ENCODE measurements around the gene APIP.
"Not testable (repeated sequence)": the region's sequence is repeated elsewhere in the genome, so short reads cannot be mapped to it uniquely, and the experiment has no call there.

APIP gene

DNA sequence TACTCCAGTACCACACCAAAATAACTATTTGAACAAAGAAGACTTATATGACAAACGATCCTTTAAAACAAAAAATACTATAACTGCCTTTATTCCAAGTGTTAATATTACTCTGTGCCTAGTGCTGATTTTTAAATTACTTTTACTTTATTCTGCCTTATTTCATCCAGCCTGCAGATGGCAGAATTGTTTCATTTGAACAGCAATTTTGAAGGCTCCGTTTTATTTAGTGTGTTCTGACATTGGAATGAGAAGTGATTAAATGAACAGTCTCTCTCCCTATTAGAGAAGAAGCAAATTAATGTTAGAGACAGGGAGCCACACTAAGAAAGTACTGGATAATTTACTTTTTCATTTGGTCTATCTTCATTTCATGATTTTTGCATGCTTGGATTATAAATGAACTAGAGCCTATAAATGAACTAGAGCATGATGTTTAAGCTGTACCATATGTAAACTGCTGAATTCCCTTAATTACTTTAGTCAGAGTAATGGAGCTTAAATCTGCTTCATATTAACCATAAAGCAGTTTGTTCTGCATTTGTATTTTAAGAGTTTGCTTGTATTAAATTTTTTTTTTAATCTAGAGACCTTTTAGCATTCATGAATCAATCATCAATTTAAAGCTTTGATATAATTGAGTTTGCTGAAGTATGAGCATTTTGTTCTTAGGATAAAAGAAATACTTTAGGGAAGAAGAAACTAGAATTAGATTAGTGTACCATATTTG, 10.1 kb upstream of the APIP start:
- peak in 1 of 2 donors; percentile 42 for DNase-seq

DNA sequence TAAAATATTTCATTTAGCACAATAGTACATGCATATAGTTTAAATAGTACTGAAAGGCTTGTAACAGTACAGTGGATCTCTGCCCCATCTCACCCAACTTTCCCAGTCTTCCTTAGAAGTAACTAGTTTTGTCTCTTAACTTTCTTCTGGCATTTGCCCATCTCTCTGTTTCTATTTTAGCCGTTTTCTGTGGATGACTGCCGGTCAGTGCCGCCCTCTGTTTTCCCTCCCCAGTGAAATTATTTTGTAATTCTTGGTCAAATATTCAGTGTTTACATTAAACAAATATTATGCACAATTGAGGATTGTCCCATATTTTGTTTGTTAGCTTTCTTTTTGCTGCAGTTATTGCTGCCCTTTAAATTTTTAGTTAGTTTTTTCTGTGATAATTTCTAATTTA, 8.5 kb upstream of the APIP start:
- no peak for DNase-seq

DNA sequence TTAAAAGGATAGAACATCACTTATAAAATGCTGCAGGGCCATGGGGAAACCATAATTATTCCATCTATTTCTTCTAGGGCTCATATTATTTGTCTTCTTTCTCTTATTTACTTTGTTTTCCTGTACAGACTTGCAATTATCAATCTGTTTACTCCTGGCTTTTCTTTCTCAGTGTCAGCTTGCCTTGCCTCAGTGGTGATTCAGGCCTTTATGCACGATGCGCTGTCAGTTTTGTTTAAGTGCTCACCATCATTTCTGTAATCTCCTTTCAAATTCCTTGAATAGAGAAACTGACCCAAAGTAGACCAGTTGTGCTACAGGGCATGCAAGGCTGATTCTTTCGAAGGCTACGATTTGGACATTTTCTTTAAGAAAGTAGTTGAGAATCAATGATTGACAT, 5.0 kb upstream of the APIP start:
- DNase-seq = no peak

DNA sequence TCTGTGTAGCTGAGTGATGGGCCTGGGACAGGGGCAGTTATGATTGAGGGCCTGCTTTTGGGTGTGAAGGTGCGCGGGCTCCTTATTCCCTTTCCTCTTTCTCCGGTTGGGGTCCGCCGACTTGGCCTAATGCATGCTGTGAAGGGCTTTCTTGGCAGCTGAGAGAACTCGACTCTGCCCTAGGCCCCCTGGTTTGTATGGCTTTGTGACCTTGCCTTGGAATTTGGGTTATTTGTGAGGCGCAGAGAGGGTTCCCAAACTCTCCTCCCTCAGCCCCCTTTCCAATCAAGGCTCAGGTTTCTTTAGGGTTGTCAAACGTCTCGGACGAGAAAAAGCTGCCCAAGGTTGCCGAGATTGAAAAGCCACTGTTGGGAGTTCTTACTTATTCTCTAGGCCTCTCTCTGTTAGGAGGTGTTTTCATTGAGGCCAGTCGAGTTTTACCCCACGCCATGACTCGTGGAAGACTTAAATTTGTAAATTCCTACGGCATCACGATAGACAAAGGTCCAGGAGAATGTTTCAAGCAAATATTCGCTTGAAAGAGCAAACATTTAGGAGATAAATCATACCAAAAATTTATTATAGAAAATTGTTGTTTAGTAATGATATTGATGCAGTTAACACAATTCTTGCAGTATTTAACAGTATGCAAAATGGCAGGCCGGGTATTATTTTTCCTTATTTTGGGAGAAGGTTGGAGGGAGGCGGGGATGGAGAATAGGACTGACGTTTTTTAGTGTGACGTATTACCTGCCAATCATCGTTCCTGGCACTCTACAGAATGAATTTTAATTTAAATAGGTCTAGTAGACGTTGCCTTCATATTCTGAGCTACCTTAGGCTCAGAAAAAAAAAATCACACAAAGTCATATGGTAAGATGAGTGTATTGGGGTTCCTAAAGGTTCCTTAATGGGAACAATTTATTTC, 928 bp upstream of the APIP start:
- DNase-seq = no peak

DNA sequence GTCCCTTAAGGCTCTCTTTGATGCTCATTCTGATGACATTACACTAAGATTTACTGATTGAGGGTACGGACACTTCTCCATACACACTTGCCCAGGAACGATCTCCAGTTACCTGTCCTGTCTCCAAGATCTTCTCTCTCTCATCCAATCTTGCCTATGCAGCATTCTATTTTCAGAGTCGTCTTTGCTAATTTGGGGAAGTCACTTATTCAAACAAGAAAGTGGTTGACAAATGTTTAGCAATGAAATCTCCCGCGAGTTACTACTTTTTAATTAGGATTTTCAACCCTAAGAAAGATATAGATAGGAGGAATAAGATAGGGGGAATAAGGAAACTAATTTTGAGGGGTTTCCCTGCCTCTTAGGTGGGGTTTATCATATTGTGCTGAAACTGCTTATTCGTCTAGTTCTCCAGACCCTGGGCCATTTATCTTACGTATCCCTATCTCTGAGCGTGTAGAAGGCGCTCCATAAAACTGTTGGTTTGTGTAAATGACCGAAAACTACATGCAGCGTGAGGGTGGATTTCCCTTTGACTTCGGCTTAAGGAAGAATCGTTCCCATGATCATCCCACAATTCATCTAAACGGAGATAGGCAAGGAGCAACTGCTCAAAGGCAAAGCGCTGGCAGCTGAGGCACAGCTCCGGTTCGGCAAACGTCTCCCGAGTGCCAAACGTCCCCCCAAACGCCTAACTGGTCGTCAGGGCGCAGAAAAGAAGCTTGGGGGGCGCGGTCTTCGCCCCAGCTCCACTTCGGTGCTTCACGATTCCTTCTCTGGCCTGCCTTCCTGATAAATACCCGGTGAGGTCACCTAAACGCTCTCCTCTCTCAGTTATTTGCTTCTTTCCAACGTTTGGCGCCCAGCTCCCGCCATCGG, 804 bp downstream of the APIP start:
- peak in 1 of 2 donors; percentile 27 for DNase-seq

DNA sequence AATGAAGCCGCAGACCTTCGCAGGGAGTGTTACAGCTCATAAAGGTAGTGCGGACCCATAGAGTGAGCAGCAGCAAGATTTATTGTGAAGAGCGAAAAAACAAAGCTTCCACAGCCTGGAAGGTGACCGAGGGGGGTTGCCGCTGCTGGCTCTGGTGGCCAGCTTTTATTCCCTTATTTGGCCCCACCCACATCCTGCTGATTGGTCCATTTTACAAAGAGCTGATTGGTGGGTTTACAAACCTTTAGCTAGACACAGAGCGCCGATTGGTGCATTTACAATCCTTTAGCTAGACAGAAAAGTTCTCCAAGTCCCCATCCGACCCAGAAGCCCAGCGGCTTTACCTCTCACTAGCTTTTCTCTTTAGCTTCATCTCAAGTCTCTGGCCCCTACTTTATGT, 2.6 kb downstream of the APIP start:
- not testable (repeated sequence) for DNase-seq

DNA sequence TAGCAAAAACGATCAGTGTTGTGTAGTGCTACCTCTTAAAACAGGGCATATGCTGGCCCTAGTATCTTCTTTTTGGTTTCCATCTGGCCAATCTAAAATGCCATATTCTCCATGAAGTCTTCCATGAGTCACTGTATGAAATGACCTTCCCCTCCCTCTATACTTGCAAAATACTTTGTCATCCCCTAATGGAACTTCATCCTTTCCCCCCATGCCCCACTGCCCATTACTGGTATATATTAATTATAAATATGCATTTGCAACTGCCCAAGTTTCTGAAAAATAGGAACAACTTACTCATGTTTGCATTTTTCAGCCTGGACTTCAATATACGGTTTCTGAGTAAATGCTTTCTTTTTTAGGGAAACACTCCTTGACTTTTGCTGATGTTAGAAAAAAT, 4.5 kb downstream of the APIP start:
- no peak for DNase-seq

DNA sequence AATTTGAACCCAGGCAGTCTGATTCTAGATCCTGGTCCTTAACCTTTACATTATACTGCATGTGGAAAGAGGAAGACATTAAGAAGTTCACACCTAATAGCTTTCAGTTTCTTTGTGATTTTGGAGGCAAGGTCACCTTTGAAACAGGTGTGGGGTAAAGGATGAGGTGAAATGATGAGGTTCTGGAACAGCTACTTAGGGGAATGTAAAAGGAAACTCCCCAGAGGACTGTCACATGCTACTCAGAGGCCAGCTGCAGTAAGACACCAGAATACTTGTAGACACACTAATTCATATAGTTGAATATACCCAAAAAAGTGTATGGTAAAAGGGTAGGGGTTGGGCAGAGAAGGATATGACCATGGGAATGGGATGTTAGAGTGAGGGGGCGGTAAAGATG, 5.4 kb downstream of the APIP start:
- DNase-seq = no peak

DNA sequence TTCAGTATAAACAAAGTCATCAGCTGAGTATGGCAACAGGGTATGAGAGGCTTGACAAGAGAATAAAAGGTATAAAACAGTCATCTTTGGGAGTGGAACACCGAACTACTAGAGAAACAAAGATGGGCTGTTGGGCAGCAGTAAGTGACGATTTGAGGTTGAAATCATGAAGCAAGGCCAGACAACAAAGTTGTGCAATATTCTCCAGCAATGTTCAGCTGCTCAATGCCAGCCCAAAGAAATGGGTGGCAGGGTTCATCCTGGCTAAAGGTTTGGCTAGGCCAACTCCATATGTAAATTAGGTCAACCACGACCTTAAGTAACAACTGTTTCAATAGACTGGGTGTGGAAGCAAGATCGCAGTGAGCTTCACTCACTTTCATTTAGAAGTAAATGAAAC, 6.2 kb downstream of the APIP start:
- no peak for DNase-seq

DNA sequence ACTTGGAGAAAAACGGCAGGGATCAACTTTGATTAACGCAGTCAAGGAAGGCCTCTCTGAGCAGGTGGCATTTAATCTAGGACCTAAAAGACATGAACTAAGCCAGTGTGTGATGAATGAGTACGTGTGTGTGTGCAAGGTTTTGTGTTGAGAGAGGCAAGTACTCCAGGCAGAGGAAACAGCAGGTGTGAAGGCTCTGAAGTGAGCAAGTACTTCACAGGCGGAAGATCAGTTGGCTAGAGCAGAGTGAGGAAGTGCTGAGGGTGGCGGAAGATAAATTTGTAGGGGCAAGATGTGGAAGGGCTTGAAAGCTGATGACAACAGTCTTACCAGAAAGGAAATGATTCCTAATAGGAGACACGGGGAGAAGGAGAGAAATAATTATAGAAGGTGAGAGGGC, 6.8 kb downstream of the APIP start:
- DNase-seq = no peak

DNA sequence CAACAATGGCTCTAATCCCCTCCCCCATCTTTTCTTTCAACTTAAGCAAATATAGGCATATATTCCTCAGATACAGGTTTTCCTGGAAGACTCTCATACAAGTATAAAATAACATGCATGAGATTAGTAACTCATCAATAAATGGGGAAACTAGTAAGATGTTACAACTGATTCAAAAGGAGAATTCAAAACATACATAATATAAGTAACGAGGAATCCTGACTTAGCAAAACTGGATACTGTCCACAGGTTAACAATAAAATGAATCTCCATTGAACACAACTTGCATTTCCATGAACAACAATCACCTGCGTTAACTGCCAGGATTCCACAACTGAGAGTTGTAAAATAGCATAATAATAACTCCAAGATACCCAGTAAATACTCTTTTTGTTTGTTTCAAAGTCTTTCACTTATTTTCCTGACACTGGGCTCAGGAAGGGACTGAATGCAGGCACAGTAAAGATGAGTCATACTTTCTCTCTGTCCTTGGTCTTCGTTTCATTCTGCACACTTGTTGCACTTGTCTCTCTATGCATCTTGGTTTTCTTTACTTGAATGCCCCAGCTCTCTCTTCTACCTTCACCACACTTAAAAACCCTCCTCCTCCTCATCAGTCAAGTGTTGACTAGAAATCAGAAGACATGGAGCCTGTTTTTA, 8.1 kb downstream of the APIP start:
- DNase-seq = no peak

DNA sequence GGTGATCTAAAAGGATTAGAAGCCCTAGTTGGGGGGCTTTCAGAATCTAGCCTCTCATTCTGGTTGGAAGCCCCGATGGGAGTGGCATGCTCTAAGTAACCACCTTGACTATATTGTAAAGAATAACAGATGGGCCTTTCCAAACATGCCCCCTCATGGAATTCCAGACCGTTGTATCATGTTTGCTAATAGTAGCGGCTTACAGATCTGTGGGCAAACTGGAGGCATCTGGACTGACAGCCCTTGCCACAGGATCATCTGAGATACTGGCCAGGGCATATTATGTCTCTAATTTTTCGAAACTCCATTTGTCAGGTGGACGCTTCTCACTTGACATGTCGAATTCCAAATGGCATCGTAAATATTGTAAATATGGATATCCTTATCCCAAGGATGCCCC, 10.5 kb downstream of the APIP start:
- no peak for DNase-seq

DNA sequence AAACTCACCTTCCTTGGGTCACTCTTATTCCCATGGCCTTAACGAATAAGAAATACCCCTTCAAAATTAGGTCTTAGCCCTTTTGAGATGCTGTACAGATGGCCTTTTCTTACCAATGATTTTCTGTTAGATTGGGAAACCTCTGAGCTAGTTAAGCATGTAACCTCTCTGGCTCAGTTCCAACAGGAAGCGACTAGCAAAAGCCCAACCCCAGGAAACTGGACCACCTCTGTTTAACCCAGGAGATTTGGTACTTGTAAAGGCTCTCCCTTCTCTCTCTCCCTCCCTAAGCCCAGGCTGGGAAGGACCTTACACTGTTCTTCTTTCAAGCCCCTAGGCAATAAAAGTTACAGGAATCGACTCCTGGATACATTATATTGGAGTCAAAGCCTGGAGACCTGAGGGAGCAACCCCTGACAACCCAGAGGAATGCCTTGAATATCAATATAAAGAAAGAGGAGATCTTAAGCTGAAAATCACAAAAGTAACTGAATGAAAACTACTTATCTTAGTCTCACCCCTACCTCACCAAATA, 11.7 kb downstream of the APIP start:
- DNase-seq = no peak

DNA sequence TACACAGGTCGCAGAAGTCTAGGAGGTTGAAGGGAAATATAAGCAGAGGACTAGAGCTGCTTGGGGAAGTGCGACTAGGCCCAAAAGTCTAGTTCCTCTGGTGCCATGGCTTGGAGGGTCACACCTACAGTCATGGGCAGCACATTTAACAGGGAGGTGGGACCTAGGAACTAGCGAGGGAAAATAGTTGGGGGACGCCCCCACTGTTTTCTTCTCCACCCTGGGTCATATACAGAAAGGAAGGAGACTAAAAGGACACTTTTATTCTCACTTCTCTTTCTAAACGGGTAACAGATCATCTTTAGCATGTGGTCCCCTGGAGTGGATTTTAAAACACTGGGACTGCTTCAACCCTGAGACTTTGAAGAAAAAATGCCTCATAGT, 16.6 kb downstream of the APIP start:
- no peak for DNase-seq

DNA sequence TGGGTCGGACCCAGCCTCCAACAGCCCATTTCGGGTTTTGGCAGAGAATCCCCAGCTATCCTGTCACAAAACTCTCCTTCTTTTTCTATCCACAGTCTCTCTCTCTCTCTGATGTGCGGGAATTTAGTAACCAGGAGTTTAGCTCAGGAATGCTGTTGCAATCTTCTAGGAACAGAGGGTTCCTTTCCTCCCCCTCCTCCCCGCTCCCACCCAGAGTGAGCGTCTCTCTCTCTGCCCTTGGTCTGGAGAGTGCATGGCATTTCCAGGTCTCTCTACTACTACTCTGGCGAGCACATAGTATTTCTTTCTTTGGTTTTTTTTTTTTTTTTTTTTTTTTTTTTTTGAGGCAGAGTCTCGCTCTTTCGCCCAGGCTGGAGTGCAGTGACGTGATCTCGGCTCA, 17.7 kb downstream of the APIP start:
- no peak for DNase-seq

DNA sequence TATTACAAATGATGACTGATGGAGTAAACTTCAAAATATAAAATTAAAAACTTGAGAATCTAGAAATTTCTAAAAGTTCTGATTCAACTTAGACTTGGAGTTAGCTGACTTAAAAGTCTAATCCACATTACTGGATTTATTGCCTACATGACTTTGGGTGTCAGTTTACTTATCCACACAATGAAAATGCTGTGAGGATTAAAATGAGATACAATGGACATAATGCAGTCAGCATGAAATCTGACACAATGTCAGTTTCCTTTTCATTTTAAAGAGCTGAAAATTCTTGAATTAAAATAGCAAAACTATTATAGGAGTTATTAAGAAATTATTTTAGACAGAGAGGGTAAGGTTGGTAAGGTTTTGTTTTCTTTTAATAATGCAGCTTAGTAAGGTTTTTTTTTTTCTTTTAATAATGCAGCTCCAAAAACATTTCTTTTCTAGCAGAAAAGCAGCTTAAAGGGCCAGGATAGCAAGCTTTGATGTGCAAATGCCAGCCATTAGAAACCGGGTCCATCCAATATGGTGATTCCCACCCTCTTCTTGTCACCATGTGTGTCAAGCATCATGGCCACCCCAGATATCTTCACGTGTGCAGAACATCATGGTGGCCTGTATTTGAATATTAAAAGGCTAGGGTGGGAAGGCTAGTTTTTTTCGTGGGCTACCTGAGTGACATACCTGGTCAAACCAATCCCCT, 18.9 kb downstream of the APIP start:
- DNase-seq = no peak

DNA sequence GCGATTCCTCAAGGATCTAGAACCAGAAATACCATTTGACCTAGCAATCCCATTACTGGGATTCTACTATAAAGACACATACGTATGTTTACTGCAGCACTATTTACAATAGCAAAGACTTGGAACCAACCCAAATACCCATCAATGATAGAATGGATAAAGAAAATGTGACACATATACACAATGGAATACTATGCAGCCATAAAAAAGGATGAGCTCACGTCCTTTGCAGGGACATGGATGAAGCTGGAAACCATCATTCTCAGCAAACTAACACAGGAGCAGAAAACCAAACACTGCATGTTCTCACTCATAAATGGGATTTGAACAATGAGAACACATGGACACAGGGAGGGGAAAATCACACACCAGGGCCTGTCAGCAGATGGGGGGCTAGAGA, 20.0 kb downstream of the APIP start:
- DNase-seq = not testable (repeated sequence)

DNA sequence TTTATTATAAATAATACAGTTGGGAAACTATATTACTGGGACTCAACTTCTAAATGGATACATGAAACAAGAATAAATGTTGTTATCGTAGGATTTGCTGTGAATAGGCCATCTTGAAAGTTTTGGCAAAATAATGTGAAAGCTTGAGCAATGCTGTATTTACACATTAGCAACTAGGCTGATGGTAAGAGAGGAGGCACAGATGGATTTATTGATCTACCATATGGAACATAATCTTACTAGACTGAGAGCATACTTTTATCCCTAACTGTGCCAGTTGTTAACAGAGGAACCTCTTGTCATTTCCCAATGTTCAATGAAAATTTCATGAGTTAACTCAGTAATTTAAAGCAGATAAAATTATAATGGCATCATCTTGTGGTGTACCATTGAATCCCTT, 22.8 kb downstream of the APIP start:
- no peak for DNase-seq

DNA sequence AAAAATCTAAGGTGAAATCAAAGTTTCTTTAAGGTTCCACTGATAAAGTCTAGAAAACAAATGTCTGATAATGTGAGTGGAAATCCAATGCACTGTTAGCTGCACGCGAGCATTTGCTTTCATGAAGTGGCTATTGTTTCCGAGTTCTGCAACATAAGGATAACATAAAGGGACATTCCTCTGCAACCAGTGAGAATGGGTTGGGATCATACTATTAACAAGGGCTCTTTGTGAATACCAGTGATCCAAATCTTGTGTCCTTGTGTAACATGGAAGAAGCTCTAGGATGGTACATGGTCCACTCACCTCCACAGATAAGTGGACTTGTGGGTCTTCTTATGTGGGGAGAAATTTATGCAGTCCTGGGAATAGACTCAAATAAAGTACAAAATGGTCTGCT, 24.6 kb downstream of the APIP start:
- DNase-seq = no peak

DNA sequence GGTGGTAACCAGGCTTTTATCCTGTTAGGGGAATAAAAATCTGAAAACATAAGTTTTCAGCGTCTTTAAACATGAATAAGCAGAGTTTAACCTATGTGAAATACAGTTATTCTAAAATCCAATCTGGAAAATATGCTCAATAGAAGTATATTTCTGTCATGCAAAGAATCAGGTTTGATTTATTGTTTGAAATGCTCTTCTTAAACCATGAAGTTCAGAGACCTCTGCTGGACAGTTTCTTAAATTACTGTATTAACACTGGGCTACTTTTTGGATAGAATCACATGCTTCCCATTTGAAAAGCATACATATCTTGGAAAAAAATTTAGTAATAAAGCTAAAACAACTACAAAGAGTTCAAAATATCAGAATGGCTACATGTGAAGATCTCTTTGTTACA, 25.4 kb downstream of the APIP start:
- no peak for DNase-seq

DNA sequence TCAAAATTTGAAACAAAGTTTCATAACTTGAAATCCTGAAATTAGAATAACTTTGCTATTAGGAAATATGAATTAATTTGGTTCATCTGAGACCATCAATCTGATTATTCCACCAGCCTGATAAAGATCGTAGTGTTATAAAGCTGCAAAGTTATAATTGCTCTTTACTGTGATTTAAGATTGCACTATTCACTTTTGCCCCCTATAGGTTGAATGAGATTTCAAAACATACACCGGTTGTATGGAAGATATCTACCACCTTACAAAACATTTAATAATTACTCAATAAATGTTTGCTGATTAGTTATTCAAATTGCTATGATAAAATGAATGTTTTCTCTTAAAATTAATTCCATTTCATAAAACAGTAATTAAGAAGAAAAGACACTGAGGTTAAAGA, 26.1 kb downstream of the APIP start:
- DNase-seq = no peak

DNA sequence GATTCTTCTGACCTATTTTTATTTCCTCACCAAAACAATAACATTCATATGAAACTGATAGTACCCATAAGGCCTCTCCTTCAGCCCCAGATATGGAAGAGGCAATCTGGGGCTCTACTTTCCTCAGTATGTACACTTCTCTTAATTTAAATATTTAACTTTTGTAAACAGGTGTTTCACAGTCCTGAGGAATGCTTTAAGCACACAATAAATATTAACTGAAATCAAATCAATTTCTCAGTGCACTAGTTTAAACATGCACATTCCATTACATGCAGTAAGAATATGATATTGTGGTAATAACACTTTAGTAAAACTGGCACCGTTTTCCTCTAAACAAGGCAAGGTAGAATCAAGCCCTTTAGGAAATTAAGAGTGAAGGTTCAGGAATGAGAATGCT, 28.9 kb downstream of the APIP start:
- DNase-seq = no peak
